HL-60 (cell line): ENCODE measurements around the gene FBXL5.
A peak's percentile ranks its signal among the peaks of the same experiment; 100 is the strongest.

ENCODE experiments used
- DNase-seq, 2 experiments: peaks; one replicate each; pipeline ENCODE4 v3.0.0-alpha.2; 2010 to 2020; ENCODE audit warnings: low read depth in 1 of 2, low spot score in 1 of 2
- H3K27ac ChIP-seq: fragments of 250-450 bp; sonication (Bioruptor Pico); replicated peaks from 2 replicates; pipeline ENCODE4 v1.5.1; 2020; ENCODE audit warnings: mild to moderate bottlenecking, moderate library complexity
- H3K27me3 ChIP-seq: fragments of 250-450 bp; sonication (Bioruptor Pico); 2 replicates; pipeline ENCODE4 v1.5.1; 2021; ENCODE audit warnings: mild to moderate bottlenecking, moderate library complexity; ENCODE audit not compliant: insufficient read depth, poor library complexity, severe bottlenecking
- H3K4me3 ChIP-seq: replicated peaks from 2 replicates; pipeline ENCODE4 v1.5.1; 2011; ENCODE audit warnings: mild to moderate bottlenecking, control low read depth, low read length; ENCODE audit not compliant: insufficient read depth
- GABPA ChIP-seq: IDR thresholded peaks from 2 replicates; pipeline ENCODE4 v1.6.1; 2012; ENCODE audit warnings: low read depth
- POLR2AphosphoS5 ChIP-seq: IDR thresholded peaks from 2 replicates; pipeline ENCODE4 v1.6.1; 2012; ENCODE audit warnings: low read depth
- SPI1 ChIP-seq: IDR thresholded peaks from 2 replicates; pipeline ENCODE4 v1.6.1; 2012; ENCODE audit warnings: low read depth, mild to moderate bottlenecking, borderline replicate concordance
- TF ChIP-seq, protein P1 (sequence below): IDR thresholded peaks from 2 replicates; pipeline ENCODE4 v1.6.1; 2012; ENCODE audit warnings: low read depth; ENCODE audit not compliant: insufficient replicate concordance
- TF ChIP-seq, protein P2 (sequence below): IDR thresholded peaks from one replicate; pipeline ENCODE4 v1.5.1; 2011; ENCODE audit warnings: low read length, control low read depth, inconsistent platforms; ENCODE audit not compliant: insufficient read depth

The FBXL5 gene

DNA sequence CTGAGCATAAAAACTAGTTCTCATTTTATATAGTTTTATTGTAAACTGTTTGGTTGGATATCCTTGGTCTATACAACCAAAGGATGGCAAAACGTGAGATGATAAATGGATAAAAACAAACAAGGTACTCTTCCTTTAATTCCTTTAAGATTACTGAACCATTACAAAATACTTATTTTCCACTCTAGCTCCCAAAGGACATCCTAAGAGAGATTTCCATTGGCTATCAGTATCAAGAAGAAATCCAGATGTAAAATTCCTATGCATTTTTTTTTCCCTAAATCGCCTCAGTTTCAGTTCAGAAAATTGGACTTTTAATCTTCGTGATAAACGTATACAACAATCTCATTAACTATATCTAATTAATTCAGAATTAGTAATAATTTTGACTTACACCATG is 2.3 kb downstream of the FBXL5 start:
- Histone ChIP-seq H3K4me3 (peak overlapping the region; percentile 74), H3K27ac (peak overlapping the region; percentile 84), H3K27me3 (no peaks in the 10 kb centered on the region)
- no peak for DNase-seq
- TF ChIP-seq, protein P1, sequence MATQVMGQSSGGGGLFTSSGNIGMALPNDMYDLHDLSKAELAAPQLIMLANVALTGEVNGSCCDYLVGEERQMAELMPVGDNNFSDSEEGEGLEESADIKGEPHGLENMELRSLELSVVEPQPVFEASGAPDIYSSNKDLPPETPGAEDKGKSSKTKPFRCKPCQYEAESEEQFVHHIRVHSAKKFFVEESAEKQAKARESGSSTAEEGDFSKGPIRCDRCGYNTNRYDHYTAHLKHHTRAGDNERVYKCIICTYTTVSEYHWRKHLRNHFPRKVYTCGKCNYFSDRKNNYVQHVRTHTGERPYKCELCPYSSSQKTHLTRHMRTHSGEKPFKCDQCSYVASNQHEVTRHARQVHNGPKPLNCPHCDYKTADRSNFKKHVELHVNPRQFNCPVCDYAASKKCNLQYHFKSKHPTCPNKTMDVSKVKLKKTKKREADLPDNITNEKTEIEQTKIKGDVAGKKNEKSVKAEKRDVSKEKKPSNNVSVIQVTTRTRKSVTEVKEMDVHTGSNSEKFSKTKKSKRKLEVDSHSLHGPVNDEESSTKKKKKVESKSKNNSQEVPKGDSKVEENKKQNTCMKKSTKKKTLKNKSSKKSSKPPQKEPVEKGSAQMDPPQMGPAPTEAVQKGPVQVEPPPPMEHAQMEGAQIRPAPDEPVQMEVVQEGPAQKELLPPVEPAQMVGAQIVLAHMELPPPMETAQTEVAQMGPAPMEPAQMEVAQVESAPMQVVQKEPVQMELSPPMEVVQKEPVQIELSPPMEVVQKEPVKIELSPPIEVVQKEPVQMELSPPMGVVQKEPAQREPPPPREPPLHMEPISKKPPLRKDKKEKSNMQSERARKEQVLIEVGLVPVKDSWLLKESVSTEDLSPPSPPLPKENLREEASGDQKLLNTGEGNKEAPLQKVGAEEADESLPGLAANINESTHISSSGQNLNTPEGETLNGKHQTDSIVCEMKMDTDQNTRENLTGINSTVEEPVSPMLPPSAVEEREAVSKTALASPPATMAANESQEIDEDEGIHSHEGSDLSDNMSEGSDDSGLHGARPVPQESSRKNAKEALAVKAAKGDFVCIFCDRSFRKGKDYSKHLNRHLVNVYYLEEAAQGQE = no peak
- TF ChIP-seq, protein P2, sequence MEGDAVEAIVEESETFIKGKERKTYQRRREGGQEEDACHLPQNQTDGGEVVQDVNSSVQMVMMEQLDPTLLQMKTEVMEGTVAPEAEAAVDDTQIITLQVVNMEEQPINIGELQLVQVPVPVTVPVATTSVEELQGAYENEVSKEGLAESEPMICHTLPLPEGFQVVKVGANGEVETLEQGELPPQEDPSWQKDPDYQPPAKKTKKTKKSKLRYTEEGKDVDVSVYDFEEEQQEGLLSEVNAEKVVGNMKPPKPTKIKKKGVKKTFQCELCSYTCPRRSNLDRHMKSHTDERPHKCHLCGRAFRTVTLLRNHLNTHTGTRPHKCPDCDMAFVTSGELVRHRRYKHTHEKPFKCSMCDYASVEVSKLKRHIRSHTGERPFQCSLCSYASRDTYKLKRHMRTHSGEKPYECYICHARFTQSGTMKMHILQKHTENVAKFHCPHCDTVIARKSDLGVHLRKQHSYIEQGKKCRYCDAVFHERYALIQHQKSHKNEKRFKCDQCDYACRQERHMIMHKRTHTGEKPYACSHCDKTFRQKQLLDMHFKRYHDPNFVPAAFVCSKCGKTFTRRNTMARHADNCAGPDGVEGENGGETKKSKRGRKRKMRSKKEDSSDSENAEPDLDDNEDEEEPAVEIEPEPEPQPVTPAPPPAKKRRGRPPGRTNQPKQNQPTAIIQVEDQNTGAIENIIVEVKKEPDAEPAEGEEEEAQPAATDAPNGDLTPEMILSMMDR = no peak
- TF ChIP-seq SPI1 (no peak), GABPA (no peak), POLR2AphosphoS5 (no peak)

DNA sequence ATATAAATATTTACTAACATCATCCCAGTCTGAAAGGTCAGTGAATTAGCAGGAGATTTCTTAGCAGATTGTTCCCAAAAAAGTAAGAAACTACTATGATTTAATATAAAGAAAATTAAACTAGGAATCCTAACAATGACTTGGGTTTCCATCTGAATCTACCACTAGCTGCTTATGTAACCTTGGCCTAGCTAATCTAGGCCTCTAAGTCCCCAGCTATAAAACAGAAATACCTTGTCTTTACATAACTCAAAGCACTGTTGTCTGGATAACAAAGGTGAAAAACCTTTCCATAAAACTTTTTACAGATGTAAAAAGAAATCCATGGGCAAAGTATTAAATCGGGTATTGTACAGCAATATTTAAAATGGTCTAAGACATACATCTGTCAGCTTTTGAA is 3.0 kb downstream of the FBXL5 start:
- Histone ChIP-seq H3K27ac (peak overlapping the region; percentile 28; the same call in 1 of the 2 replicates), H3K27me3 (no peaks in the 10 kb centered on the region), H3K4me3 (peak overlapping the region; percentile 18)
- TF ChIP-seq POLR2AphosphoS5 = no peak
- TF ChIP-seq, protein P2 = no peak
- TF ChIP-seq SPI1 = no peak
- no peak for TF ChIP-seq GABPA
- TF ChIP-seq, protein P1 = no peak
- no peak for DNase-seq

DNA sequence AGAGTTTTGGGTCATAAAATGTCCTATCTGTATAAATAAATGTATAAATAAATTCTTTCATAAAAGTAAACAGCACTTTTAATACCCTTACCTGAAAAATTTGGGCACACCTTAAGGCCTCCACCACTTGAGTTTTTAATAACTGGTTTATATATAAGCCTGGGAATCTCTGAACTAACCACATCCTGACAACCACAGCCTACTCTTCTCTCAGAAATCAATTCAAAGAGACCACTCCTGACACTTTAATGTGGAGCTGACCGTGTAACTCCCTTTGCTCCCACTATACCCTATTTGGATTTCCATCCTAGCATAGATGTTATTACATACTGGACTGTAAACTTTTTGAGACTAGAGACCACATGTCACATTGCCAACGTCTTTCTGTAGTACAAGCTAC is 3.5 kb downstream of the FBXL5 start:
- H3K27ac ChIP-seq = peak overlapping the region; percentile 28
- peak overlapping the region; percentile 18 for H3K4me3 ChIP-seq
- DNase-seq = no peak
- TF ChIP-seq, protein P1 = no peak
- TF ChIP-seq, protein P2 = no peak
- TF ChIP-seq SPI1 (no peak), POLR2AphosphoS5 (no peak), GABPA (no peak)
- no peaks in the 10 kb centered on the region for H3K27me3 ChIP-seq
